Activated naive CD8-positive, alpha-beta T cell treated with anti-CD3 and anti-CD28 coated beads, Interleukin-2, amount 10 ng/mL, durations not matched to agents 7 days and 5 days (primary cell): ENCODE data around the gene NXN. TPM values are rescaled to one million over a fixed set of nuclear protein-coding genes. Genes with fewer than 3 reads are reported as not detected.

Experiments used
- ATAC-seq: fragments of 150-1000 bp; cut with Tn5 transposase; one replicate; pipeline ENCODE4 v1.10.0; 2021; ENCODE audit warnings: low read depth, moderate library complexity
- POLR2A ChIA-PET: fragments of 350-600 bp; sonication (Branson Sonifier 250); formaldehyde crosslinking; loops from one replicate; lab custom pipeline; 2021; ENCODE audit warnings: antibody characterized with exemption; lab: Charles Lee
- DNase-seq: peaks from one replicate; pipeline ENCODE4 v3.0.0; 2021
- H3K27ac Mint-ChIP-seq: one replicate; pipeline ENCODE4 v1.8.0; 2022; ENCODE audit warnings: mild to moderate bottlenecking, mixed read lengths
- H3K27me3 Mint-ChIP-seq: one replicate; pipeline ENCODE4 v1.8.0; 2022; ENCODE audit warnings: mild to moderate bottlenecking, moderate library complexity, mixed read lengths
- H3K36me3 Mint-ChIP-seq: one replicate; pipeline ENCODE4 v1.8.0; 2021; ENCODE audit warnings: mild to moderate bottlenecking, mixed read lengths
- H3K4me1 Mint-ChIP-seq: one replicate; pipeline ENCODE4 v1.8.0; 2021; ENCODE audit warnings: mixed read lengths
- H3K4me3 Mint-ChIP-seq: one replicate; pipeline ENCODE4 v1.8.0; 2022; ENCODE audit warnings: mild to moderate bottlenecking, moderate library complexity, mixed read lengths
- H3K9me3 Mint-ChIP-seq: one replicate; pipeline ENCODE4 v1.8.0; 2021; ENCODE audit warnings: mixed read lengths
- total RNA-seq, 2 experiments: library from RNA; stranded (reverse); gene quantifications; one replicate each; pipeline ENCODE4 v1.2.3, GENCODE V29; 2021

NXN gene
- total RNA-seq, 2 experiments from 2014 or later: 0.22 to 0.37 TPM

DNA sequence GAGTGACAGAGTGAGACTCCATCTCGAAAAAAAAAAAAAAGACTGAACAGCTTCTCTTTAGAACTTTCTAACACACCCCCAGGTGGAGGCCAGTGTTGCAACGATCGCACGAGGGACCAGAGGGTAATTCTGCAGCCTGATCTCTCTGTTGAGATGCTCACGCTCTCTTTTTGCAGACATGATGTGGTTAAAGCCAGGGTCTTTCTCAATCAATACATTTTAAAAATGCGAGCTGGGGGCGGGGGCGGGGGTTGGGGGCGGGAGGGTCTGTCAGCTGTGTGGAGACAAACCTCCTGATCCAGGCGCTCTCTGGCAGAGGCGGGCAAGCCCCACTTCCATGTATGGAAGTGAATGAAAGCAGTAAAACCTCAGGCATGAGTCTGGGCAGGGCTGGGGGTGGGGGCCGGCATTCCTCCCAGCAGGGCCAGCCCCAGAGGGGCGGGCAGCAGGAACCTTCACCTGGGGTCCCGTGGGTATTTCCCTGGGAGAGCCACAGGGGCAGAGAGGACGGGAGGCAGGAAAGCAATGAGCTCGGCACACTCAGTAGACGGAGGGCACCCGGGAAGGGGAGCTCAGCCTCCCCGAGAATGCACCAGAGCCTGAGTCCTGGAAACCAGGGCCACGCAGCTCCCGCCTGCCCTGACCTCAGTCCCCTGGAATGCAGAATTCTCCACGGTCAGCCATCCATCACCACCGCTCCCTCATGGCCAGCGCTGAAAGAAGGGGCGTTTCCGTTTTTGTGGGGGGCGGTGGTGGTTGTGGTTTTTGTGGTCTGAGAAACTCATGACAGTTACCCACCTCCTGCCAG is 28.0 kb downstream of the NXN start:
- Mint-ChIP-seq H3K36me3 (no peaks in the 10 kb centered on the region), H3K4me1 (no peaks in the 10 kb centered on the region), H3K9me3 (no peaks in the 10 kb centered on the region), H3K27ac (no peak overlapping the region), H3K4me3 (no peak overlapping the region), H3K27me3 (peaks cover 14% of the 10 kb centered on the region)
- no peak for ATAC-seq
- no peak for DNase-seq
- POLR2A ChIA-PET: no interaction called here

DNA sequence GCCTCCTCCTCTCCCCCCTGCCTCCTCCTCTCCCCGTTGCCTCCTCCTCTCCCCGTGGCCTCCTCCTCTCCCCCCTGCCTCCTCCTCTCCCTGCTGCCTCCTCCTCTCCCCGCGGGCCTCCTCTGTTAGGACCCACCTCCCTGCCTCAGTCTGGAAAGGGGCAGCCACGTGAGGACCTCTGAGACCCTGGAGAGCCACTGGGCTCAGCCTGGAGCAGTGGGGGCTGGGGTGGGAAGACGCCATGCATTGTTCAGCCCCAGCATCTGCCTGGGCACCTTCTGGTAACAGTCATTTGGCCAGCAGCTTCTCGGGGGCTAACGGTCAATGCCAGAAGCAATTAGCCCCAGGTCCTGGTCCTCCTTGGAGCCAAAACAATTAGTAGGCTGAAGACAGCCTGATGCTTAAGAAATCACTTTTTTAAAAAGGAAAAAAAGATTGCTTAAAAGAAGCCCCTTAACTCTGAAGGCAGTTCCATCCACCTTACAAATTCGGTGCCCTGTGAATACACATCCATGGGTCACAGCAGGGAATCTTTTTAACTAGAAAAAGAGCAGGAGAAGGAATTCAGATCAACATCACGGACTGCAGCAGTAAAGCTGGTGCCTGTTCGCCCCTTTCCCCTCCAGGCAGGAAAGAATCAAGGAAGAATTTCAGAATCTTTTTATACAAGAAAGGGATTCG is 29.8 kb downstream of the NXN start:
- no peaks in the 10 kb centered on the region for H3K36me3 Mint-ChIP-seq
- no peaks in the 10 kb centered on the region for H3K9me3 Mint-ChIP-seq
- POLR2A ChIA-PET: no interaction called here
- no peak for DNase-seq
- peaks cover 14% of the 10 kb centered on the region for H3K27me3 Mint-ChIP-seq
- no peak overlapping the region for H3K4me3 Mint-ChIP-seq
- H3K4me1 Mint-ChIP-seq: no peaks in the 10 kb centered on the region
- no peak for ATAC-seq
- H3K27ac Mint-ChIP-seq: no peak overlapping the region

DNA sequence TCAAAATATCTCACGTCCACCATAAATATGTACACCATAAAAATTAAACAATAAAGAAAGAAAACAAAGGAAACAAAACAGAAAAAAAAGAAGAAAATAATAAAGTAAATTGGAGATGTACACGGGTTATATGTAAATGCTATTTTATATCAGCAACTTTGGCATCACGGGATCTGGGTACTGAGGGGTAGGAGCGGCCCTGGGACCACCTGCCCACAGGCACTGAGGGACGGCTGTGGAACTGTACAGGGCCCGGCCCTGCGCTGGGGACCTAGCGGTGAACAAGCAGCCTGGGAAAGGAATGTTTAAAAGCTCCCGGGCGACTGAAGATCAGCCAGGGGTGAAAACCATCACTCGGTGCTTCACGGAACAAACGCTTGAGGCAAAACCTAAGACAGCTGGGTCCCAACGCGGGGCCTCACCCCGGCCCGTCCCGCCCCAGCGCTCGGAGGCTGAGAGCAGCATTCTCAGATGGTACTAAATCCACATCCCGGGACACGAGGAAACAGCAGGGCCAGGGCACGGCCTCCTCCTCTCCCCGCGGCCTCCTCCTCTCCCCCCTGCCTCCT is 31.2 kb downstream of the NXN start:
- Mint-ChIP-seq H3K4me3 (no peak overlapping the region), H3K9me3 (no peaks in the 10 kb centered on the region), H3K27ac (no peak overlapping the region), H3K36me3 (no peaks in the 10 kb centered on the region), H3K4me1 (no peaks in the 10 kb centered on the region), H3K27me3 (peaks cover 14% of the 10 kb centered on the region)
- ATAC-seq: no peak
- DNase-seq: no peak
- POLR2A ChIA-PET: no interaction called here

DNA sequence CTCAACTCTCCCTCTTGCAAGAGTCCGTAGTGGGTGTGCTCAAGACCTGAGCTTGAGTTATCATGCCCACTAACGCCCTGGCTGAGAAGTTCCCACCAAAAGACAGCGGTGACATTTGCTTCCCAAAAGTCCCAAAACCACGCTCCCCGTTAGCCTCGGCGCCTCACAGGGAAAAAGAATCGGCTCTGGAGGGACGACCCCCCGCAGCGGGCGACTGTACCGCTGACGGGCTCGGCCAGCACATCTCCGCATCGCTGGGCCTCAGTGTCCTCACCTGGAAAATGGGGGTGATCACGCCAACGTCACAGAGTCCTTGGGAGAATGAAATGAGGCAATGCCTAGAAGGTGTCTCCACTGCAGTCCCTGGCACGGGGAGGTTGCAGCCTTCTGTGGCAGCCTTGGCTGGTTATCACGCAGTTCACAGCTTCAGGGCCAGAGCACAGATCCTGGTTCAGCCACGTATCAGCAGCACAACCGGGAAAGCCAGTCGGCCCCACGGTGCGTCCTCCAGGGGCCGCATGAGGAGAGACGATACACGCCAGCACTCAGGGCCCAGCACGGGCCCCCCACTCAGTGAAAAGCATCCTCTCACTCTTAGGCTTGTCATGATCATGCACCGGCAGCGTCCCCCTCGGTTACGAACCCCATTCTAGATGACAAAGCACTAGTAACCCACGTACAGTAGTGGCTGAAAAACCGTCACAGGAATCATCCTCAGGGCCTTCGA is 32.9 kb downstream of the NXN start:
- no peaks in the 10 kb centered on the region for H3K9me3 Mint-ChIP-seq
- peaks cover 11% of the 10 kb centered on the region for H3K27me3 Mint-ChIP-seq
- H3K4me1 Mint-ChIP-seq: no peaks in the 10 kb centered on the region
- no peaks in the 10 kb centered on the region for H3K36me3 Mint-ChIP-seq
- DNase-seq (no peak), ATAC-seq (no peak)
- H3K27ac Mint-ChIP-seq: no peak overlapping the region
- POLR2A ChIA-PET: no interaction called here
- no peak overlapping the region for H3K4me3 Mint-ChIP-seq

DNA sequence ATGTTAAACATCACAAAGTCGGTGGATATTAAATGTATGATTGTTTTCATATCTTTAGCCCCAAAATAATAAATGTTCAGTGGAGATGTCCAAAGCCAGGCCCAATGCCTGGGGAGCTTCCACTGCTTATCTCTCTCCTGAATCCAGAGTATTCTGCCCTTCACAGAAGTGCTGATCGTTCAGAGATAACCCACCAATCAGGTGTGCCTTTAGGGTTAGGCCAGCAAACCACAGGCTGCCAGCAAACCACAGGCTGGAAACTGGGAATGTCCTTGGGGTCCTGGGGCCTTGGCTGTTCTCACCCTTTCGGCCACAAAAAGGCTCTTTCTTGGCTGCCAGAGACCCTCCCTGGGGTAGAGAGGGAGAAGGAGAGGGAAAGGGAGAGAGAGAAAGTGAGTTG is 33.9 kb downstream of the NXN start:
- ATAC-seq (no peak), DNase-seq (no peak)
- H3K36me3 Mint-ChIP-seq: no peaks in the 10 kb centered on the region
- H3K4me3 Mint-ChIP-seq: no peak overlapping the region
- POLR2A ChIA-PET: no interaction called here
- H3K27ac Mint-ChIP-seq: no peak overlapping the region
- H3K4me1 Mint-ChIP-seq: no peaks in the 10 kb centered on the region
- no peaks in the 10 kb centered on the region for H3K9me3 Mint-ChIP-seq
- peaks cover 7% of the 10 kb centered on the region for H3K27me3 Mint-ChIP-seq

DNA sequence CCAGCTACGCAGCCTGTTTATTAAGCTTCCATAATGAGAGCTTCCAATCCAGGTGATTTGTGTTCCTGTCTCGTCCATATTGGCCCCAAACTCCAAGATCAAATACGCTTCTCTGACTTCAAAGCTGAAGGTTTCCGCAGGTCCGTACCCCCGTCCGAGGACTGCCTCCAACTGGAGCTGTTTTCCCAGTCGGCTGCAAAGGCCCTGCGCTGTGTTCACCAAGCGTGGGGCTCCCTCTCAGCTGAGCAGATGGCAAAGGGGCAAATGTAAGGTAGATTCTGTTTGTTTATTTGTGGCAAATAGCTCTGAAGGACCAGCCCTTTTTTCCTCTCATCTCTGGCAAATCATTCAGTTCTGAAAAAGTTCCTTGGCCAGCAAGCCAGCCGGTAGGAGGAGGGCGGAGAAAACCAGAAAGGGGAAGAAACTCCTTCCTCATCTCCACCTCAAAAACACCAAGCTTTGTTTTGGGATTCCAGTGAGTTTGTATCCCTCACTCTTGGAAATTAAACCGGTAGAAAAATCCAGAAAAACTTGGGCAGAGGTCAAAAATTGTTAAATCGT is 35.2 kb downstream of the NXN start:
- POLR2A ChIA-PET: no interaction called here
- Mint-ChIP-seq H3K27me3 (peaks cover 2% of the 10 kb centered on the region), H3K36me3 (no peaks in the 10 kb centered on the region), H3K27ac (no peak overlapping the region), H3K9me3 (no peaks in the 10 kb centered on the region), H3K4me3 (no peak overlapping the region), H3K4me1 (no peaks in the 10 kb centered on the region)
- DNase-seq (no peak), ATAC-seq (no peak)

DNA sequence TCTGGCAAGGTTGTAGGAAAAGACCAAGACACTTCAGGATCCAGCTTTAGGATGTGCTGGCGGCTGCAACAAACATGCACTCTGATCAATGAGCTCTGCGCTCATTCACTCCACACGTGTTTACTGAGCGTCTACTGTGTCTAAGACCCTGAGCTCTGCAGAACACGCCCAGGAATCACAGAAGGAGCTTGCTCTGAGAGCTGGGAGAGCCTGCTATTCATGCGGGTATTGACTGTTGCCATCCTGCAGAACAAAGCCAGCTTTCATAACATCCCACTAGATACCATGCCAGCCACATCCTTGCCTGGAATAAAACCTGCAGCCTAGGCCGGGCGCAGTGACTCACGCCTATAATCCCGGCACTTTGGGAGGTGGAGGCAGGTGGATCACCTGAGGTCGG is 44.1 kb downstream of the NXN start:
- H3K4me1 Mint-ChIP-seq: no peaks in the 10 kb centered on the region
- ATAC-seq (no peak), DNase-seq (no peak)
- no peak overlapping the region for H3K4me3 Mint-ChIP-seq
- no peaks in the 10 kb centered on the region for H3K9me3 Mint-ChIP-seq
- no peaks in the 10 kb centered on the region for H3K36me3 Mint-ChIP-seq
- POLR2A ChIA-PET: no interaction called here
- H3K27ac Mint-ChIP-seq: no peak overlapping the region
- no peaks in the 10 kb centered on the region for H3K27me3 Mint-ChIP-seq

DNA sequence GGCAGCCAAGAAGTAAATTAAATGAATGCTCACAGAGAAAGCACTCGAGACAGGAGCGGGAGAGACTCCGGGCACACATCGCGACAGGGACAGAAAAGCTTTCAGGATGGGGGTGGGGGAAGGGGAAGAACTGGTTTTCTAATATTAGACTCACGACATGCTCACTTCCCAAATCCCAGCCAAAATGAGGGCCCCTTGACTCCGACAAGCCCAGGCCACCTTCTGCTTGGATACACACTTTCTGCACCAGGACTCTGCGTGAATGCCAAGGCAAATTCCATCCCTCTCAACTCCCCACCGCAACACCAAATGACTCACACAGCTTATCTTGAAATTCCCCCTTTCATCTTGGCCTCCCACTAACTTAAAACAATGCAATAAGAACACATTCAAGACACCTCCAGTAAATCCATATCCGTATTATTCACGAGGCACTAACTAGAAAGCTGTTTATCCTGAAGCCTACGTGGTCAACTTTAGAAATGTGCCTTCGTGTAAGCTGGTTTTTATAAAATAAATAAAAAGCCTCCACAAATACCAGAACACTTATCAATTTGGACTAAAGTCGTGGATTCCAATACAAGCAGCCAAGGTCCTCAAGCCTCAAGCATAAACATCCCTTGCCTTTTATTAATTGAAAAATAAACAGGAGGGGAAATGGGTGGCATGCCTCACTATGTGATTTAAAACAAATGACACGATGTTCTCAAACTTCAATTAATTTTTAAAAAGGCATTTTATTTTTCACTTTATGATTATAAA is 46.1 kb downstream of the NXN start:
- ATAC-seq (no peak), DNase-seq (no peak)
- no peaks in the 10 kb centered on the region for H3K9me3 Mint-ChIP-seq
- H3K27me3 Mint-ChIP-seq: no peaks in the 10 kb centered on the region
- no peaks in the 10 kb centered on the region for H3K4me1 Mint-ChIP-seq
- no peak overlapping the region for H3K27ac Mint-ChIP-seq
- no peak overlapping the region for H3K4me3 Mint-ChIP-seq
- no peaks in the 10 kb centered on the region for H3K36me3 Mint-ChIP-seq
- POLR2A ChIA-PET: no interaction called here

DNA sequence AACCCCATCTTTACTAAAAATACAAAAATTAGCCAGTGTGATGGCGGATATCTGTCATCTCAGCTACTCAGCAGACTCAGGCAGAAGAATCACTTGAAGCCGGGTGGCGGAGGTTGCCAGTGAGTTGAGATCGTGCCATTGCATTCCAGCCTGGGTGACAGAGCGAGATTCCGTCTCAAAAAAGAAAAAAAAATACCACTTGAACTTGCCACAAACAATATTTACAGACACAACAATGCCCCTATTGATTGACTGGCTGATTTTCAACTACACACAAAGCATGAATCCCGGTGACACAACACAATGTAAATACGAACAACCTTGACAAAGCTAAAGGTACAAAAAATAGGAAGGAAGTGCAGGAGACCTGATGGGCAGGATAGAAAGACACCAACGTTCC is 49.3 kb downstream of the NXN start:
- no peak overlapping the region for H3K27ac Mint-ChIP-seq
- no peaks in the 10 kb centered on the region for H3K9me3 Mint-ChIP-seq

DNA sequence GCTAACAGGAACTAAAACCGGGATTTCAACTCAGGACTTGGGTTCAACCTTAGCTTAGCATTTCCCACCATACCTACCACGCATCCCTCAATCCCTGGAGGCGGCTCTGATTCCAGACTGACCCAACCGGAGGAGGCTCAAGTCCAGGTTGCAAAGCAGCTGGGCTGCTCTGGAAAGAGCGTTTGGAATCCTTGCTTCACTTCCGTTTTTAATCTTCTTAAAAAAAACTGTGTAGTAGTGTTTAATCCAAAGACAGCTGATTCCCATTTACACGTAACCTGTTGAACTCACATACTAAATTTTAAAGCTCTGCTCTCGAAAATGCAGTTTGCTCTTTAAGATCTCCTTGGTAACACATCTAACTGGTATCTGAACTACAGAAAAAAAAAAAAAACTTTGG is 50.0 kb downstream of the NXN start:
- DNase-seq (no peak), ATAC-seq (no peak)
- H3K4me1 Mint-ChIP-seq: no peaks in the 10 kb centered on the region
- no peaks in the 10 kb centered on the region for H3K9me3 Mint-ChIP-seq
- H3K4me3 Mint-ChIP-seq: no peak overlapping the region
- no peaks in the 10 kb centered on the region for H3K36me3 Mint-ChIP-seq
- POLR2A ChIA-PET: no interaction called here
- H3K27ac Mint-ChIP-seq: no peak overlapping the region
- peaks cover 3% of the 10 kb centered on the region for H3K27me3 Mint-ChIP-seq

More for the DNA sequence above, 49.3 kb downstream of the NXN start:
- ATAC-seq (no peak), DNase-seq (no peak)
- Mint-ChIP-seq H3K4me3 (no peak overlapping the region), H3K27me3 (no peaks in the 10 kb centered on the region), H3K4me1 (no peaks in the 10 kb centered on the region), H3K36me3 (no peaks in the 10 kb centered on the region)
- POLR2A ChIA-PET: no interaction called here

DNA sequence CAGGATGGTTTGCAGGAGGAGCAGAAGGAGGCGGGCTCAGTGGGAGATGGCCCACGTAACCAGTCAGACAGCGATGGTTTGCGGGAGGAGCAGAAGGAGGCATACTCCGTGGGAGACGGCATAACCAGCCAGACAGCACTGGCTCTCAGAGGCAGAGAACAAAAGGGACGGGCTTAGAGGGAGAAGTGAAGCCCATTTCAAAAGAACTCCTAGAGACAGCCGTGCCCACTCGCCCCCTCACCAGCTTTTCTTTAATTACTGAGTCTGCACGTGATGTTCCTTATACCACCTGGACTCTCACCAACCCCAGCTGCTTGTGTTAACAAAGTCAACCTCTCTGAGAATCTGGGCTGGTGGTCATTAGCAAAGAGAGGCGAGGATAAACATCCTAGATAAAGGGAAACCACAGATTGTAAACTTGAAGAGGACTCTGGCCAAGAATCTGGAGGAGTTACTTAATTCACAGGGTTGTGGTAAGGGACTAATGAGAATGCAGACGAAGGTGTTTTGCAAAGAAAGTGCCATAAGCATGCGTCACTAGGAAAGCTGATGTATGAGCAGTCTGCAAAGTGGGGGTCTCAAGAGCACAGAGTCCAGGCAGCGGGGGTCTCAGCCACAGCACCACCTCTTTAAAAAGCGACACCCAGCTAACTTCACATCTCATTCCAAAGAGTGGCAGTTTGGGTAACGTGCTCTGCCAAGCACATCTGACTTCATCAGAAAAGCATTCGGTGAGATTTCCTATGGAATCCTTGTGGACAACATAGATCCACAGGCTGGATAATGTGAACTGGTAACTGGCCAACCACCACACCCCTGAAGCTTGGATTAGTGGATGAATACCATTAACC is 51.7 kb downstream of the NXN start:
- ATAC-seq (no peak), DNase-seq (no peak)
- Mint-ChIP-seq H3K9me3 (no peaks in the 10 kb centered on the region), H3K36me3 (no peaks in the 10 kb centered on the region), H3K27ac (no peak overlapping the region), H3K27me3 (peaks cover 4% of the 10 kb centered on the region), H3K4me1 (no peaks in the 10 kb centered on the region), H3K4me3 (no peak overlapping the region)
- POLR2A ChIA-PET: no interaction called here

DNA sequence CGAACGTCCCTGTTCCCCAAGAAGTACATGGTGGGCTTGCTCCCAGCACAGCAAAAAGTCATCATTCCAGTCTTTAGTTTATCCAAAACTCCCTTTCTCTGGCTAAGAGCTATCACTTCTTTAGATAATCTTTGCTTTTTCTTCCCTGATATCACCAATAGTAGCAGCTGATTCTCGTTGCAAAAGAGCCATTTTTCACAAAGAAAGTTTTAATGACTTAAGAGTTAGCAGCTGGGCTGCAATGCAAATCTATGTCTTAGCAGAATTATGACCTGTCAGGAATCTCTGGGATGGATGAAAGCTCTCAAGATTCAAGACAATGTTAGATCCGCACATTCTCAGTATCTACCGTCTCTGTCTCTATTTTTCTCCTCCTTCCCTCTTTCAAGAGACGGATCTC is 53.8 kb downstream of the NXN start:
- POLR2A ChIA-PET: no interaction called here
- Mint-ChIP-seq H3K27me3 (peaks cover 4% of the 10 kb centered on the region), H3K9me3 (no peaks in the 10 kb centered on the region), H3K4me1 (no peaks in the 10 kb centered on the region), H3K4me3 (no peak overlapping the region), H3K27ac (no peak overlapping the region), H3K36me3 (no peaks in the 10 kb centered on the region)
- ATAC-seq (no peak), DNase-seq (no peak)
